ENCODE results near the gene ACOX3. TPM values are rescaled to one million over a fixed set of nuclear protein-coding genes. Genes with fewer than 3 reads are reported as not detected.
"Not testable (repeated sequence)": the region's sequence is repeated elsewhere in the genome, so short reads cannot be mapped to it uniquely, and the experiment has no call there.

The ACOX3 gene
- total RNA-seq, 1 experiment from 2014 or later, result 20.0 TPM

- no peak overlapping the region for H3K4me3 ChIP-seq
- no peak overlapping the region for H3K27ac ChIP-seq
- peaks cover 25% of the 10 kb centered on the region for H3K4me1 ChIP-seq
- H3K36me3 ChIP-seq, result no peaks in the 10 kb centered on the region
- H3K27me3 ChIP-seq, result no peaks in the 10 kb centered on the region
- DNase-seq, result no peak
- H3K9me3 ChIP-seq (replicated peaks), result no peaks in the 10 kb centered on the region
Measured at GRCh38 chr4:8349664-8350236, 90.8 kb downstream of the ACOX3 start.

DNA sequence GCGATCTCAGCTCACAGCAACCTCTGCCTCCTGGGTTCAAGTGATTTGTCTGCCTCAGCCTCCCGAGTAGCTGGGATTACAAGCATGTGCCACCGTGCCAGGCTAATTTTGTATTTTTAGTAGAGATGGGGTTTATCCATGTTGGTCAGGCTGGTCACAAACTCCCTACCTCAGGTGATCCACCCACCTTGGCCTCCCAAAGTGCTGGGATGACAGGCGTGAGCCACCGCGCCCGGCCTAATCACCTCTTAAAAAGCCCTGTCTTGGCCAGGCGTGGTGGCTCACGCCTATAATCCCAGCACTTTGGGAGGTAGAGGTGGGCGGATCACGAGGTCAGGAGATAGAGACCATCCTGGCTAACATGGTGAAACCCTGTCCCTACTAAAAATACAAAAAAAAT lies 91.3 kb downstream of the ACOX3 start:
- not testable (repeated sequence) for H3K27ac ChIP-seq; H3K9me3 ChIP-seq (replicated peaks); DNase-seq; H3K4me3 ChIP-seq; H3K36me3 ChIP-seq; H3K27me3 ChIP-seq
- peaks cover 26% of the 10 kb centered on the region for H3K4me1 ChIP-seq

- no peak for DNase-seq
- no peaks in the 10 kb centered on the region for H3K36me3 ChIP-seq
- no peaks in the 10 kb centered on the region for H3K9me3 ChIP-seq (replicated peaks)
- H3K4me1 ChIP-seq, result peaks cover 29% of the 10 kb centered on the region
- H3K4me3 ChIP-seq, result no peak overlapping the region
- no peak overlapping the region for H3K27ac ChIP-seq
- no peaks in the 10 kb centered on the region for H3K27me3 ChIP-seq
Measured at GRCh38 chr4:8348071-8348470, 92.5 kb downstream of the ACOX3 start.

DNA sequence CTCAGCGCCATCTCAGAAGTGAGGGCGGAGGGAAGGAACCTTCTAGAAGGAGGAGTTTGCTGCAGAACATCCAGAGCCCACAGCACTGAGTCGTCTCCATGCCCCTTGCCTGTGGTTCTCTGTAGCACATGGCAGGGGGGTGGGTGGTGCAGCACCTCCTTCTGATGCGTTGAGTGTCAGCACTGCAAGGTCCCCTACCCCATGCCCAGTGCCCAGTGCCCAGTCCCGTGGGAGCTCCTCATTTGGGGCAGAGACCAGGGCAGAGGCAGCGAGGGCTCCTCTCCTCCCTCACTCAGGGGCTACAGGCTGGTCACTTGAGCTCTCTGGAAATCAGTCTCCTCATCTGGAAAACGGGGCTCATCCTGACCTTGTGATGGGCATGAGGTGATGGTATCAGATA lies 92.9 kb downstream of the ACOX3 start:
- no peaks in the 10 kb centered on the region for H3K9me3 ChIP-seq (replicated peaks)
- H3K4me3 ChIP-seq, result no peak overlapping the region
- no peak for DNase-seq
- peaks cover 32% of the 10 kb centered on the region for H3K4me1 ChIP-seq
- H3K27ac ChIP-seq, result no peak overlapping the region
- no peaks in the 10 kb centered on the region for H3K27me3 ChIP-seq
- H3K36me3 ChIP-seq, result no peaks in the 10 kb centered on the region

GRCh38 chr4:8346838-8347605 lies 93.5 kb downstream of the ACOX3 start:
- H3K4me3 ChIP-seq, result no peak overlapping the region
- H3K27ac ChIP-seq, result no peak overlapping the region
- DNase-seq, result peak in 1 of 2 experiments; percentile 31
- H3K27me3 ChIP-seq, result no peaks in the 10 kb centered on the region
- peaks cover 32% of the 10 kb centered on the region for H3K4me1 ChIP-seq
- no peaks in the 10 kb centered on the region for H3K36me3 ChIP-seq
- H3K9me3 ChIP-seq (replicated peaks), result no peaks in the 10 kb centered on the region

DNA sequence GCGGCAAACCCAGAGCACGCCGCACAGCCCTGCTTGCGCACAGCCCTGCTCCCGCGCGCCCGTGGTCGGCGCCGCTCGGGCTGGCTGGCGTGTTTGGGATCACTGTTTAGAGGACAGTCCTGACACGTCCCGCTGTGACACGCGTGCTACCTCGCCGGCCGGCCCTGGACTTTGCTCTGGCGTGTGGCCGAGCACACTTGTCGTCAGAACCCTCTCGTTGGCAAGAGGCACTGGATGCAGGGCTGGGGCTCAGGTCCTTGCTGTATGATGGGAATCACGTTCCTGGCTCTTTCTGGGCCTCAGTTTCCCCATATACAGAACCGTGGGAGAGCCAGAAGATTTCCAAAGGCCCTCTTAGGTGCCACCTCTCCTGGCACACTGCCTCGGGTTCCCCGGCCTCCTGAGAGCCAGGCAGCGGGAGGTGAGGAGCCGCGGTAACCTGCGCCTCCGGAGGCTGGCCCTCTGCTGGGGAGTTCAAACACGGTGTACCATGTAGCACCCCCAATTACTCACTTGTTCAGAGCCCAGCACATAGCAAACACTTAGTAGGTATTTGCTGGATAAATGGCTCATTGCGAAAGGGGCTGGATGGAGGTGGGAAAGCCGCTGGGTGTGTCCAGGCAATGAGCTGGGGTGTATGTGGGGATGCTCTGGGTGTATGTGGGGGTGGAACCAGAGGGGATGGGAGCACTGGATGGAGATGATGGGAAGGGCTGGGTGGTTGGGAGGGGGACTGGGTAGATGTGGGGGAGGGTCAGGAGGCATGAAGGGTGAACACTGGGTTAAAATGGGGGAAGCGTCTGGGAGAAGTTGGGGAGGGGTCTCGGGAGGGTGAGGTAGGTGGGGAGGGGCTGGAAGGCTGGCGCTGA lies 94.3 kb downstream of the ACOX3 start:
- H3K27ac ChIP-seq, result no peak overlapping the region
- H3K27me3 ChIP-seq, result no peaks in the 10 kb centered on the region
- no peaks in the 10 kb centered on the region for H3K9me3 ChIP-seq (replicated peaks)
- no peaks in the 10 kb centered on the region for H3K36me3 ChIP-seq
- DNase-seq, result no peak
- H3K4me1 ChIP-seq, result peaks cover 32% of the 10 kb centered on the region
- no peak overlapping the region for H3K4me3 ChIP-seq

GRCh38 chr4:8345053-8345945 lies 95.2 kb downstream of the ACOX3 start:
- Histone ChIP-seq H3K36me3 (no peaks in the 10 kb centered on the region), H3K4me1 (peaks cover 39% of the 10 kb centered on the region), H3K9me3 (replicated peaks) (no peaks in the 10 kb centered on the region), H3K27ac (no peak overlapping the region), H3K27me3 (no peaks in the 10 kb centered on the region), H3K4me3 (no peak overlapping the region)
- DNase-seq, result no peak

DNA sequence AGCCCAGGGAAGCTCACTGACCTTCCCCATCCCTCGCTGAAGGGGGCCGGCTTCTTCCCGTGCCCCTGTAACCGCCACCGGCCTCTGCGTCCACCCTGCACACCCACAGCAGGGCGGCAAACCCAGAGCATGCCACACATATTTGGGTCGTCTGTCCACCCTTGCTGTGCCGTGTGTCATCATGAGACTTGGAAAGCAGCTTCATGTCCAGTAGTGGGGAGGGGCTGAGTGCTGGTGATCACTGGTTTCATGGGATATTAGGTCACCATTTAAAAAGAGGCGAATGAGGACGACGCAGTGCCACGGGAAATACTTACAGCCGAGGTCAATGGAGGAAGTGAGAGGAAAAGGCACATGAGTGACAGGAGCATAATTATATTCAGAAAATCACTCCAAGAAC lies 96.1 kb downstream of the ACOX3 start:
- Histone ChIP-seq H3K27ac (no peak overlapping the region), H3K4me3 (no peak overlapping the region), H3K4me1 (peaks cover 39% of the 10 kb centered on the region)

DNA sequence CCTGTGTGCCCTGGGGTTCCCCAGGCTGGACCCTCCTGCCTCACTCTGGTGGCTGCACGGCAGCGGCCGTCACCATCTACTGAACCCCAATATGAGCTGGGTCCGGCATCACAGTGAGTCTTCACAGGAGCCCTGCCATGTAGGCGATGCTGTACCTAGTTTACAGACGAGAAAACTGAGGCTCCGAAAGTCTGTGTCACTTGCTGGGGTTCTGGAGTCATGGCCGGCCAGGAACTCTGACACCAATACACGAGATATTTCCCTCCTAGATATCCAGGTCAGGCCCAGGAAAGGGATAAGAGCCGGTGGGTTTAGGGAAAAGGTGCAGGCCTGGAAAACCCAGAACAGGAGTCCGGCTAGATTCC lies 96.6 kb downstream of the ACOX3 start:
- Histone ChIP-seq H3K36me3 (no peaks in the 10 kb centered on the region), H3K27me3 (no peaks in the 10 kb centered on the region), H3K9me3 (replicated peaks) (no peaks in the 10 kb centered on the region), H3K4me3 (no peak overlapping the region), H3K27ac (no peak overlapping the region), H3K4me1 (peaks cover 39% of the 10 kb centered on the region)
- no peak for DNase-seq

More for the DNA sequence above, 96.1 kb downstream of the ACOX3 start:
- Histone ChIP-seq H3K36me3 (no peaks in the 10 kb centered on the region), H3K9me3 (replicated peaks) (no peaks in the 10 kb centered on the region), H3K27me3 (no peaks in the 10 kb centered on the region)
- DNase-seq, result peak in 1 of 2 experiments; percentile 27

DNA sequence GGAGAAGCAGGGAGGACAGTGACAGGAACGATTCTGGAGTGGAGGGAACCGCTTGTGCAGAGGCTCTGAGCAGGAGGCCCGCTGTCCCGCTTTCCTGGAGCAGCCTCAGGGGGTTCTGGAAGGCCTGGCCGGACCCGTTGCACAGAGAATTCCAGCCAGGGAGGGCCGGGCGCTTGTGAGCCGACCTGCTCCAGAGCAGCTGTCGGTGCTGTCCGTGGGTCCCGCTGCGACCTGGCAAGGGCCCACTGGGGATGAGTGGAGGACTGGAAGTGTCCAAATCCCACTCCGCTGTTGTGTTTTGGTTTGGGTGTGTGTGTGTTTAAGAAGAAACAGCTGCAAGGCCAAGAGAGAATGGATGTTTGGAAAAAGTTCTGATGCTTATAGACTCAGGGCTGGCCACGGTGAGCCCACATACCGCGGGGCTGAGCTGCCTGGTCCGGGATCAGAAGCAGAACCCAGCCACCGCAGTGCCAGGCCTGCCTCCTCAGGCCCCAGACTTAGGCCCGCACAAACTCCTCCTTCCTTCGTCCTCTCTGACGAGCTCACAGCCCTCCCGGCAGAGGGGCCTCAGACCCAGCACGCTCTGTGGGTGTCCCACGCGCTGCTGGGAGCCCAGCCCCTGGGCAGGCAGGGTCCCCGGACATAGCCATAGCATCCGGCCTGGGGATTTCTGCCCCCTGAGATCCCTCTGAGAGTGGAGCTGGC lies 97.1 kb downstream of the ACOX3 start:
- no peaks in the 10 kb centered on the region for H3K27me3 ChIP-seq
- DNase-seq, result peak; percentile 45 to 64
- no peaks in the 10 kb centered on the region for H3K9me3 ChIP-seq (replicated peaks)
- H3K27ac ChIP-seq, result peak overlapping the region; percentile 14; the same call in 1 of the 2 replicates
- H3K4me3 ChIP-seq, result no peak overlapping the region; the same call in 1 of the 2 replicates
- no peaks in the 10 kb centered on the region for H3K36me3 ChIP-seq
- H3K4me1 ChIP-seq, result peaks cover 39% of the 10 kb centered on the region

DNA sequence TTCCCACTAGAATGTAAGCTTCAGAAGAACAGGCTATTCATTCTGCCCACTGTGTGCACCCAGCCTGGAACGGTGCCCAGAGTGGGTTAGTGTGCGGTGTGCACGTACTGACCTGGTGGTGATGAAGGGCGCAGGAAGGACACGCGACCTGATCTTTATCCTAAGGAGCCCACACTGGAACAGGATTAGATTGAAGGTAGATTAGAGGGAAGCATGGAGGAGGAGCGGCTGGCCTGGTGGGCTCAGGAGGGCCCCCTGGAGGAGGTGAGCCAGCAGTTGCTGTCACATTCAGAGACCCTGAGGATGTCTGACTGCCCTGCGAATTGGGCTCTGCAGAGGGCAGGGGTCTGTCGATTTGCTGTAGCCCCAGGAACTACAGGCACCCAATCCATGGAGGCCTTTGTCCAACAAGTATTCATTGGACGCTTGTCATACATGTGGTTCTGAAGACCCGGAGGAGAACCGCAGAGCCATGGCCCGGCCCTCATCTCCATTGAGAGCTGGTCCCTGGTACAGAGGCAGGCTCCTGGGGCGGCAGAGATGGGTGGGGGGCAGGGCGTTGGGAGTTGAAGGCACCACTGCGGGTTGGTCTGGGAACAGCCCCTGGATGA lies 97.8 kb downstream of the ACOX3 start:
- DNase-seq, result peak; percentile 65 to 76
- peak overlapping the region; percentile 14; the same call in 1 of the 2 replicates for H3K27ac ChIP-seq
- H3K27me3 ChIP-seq, result no peaks in the 10 kb centered on the region
- H3K4me3 ChIP-seq, result no peak overlapping the region; the same call in 1 of the 2 replicates
- no peaks in the 10 kb centered on the region for H3K9me3 ChIP-seq (replicated peaks)
- peaks cover 39% of the 10 kb centered on the region for H3K4me1 ChIP-seq
- no peaks in the 10 kb centered on the region for H3K36me3 ChIP-seq

- Histone ChIP-seq H3K9me3 (replicated peaks) (0 out of 2 replicates have a peak, but pooled peaks cover 3% of the 10 kb centered on the region), H3K36me3 (no peaks in the 10 kb centered on the region), H3K4me1 (peaks cover 39% of the 10 kb centered on the region), H3K27ac (no peak overlapping the region), H3K27me3 (no peaks in the 10 kb centered on the region), H3K4me3 (no peak overlapping the region)
- DNase-seq, result no peak
Measured at GRCh38 chr4:8341691-8342090, 98.8 kb downstream of the ACOX3 start.

- DNase-seq; H3K9me3 ChIP-seq (replicated peaks); H3K4me3 ChIP-seq; H3K36me3 ChIP-seq; H3K27me3 ChIP-seq; H3K27ac ChIP-seq: not testable (repeated sequence)
- peaks cover 39% of the 10 kb centered on the region for H3K4me1 ChIP-seq
Measured at GRCh38 chr4:8341281-8341680, 99.2 kb downstream of the ACOX3 start.

Data from SJCRH30 (cell line).